DOHH2 (cell line): ENCODE measurements around the gene GPX3.

Source experiments
- H3F3A ChIP-seq: fragments of 200-600 bp; sonication (generic), shearing (Covaris generic); 2 replicates; pipeline ENCODE4 v1.6.0; 2016; ENCODE audit warnings: antibody characterized with exemption, mild to moderate bottlenecking; ENCODE audit not compliant: control insufficient read depth, insufficient read depth
- H3K27ac ChIP-seq: fragments of 200-600 bp; sonication (generic); 2 replicates; pipeline ENCODE4 v1.5.1; 2014; ENCODE audit warnings: low read depth, mild to moderate bottlenecking, low read length, moderate library complexity
- H3K27me3 ChIP-seq: fragments of 200-600 bp; sonication (generic); 2 replicates; pipeline ENCODE4 v1.6.1; 2014; ENCODE audit warnings: mild to moderate bottlenecking, low read length, mixed read lengths; ENCODE audit not compliant: control insufficient read depth
- H3K36me3 ChIP-seq: fragments of 200-600 bp; sonication (generic); 2 replicates; pipeline ENCODE4 v1.6.1; 2014; ENCODE audit warnings: mild to moderate bottlenecking, low read length, moderate library complexity, mixed read lengths; ENCODE audit not compliant: control insufficient read depth
- H3K4me1 ChIP-seq: fragments of 200-600 bp; sonication (generic); 2 replicates; pipeline ENCODE4 v1.6.1; 2014; ENCODE audit warnings: mild to moderate bottlenecking, low read length, mixed read lengths; ENCODE audit not compliant: control insufficient read depth
- H3K4me2 ChIP-seq: fragments of 200-600 bp; sonication (generic); 2 replicates; pipeline ENCODE4 v1.6.0; 2014; ENCODE audit warnings: mild to moderate bottlenecking, low read length, moderate library complexity
- H3K4me3 ChIP-seq: fragments of 200-600 bp; sonication (generic); 2 replicates; pipeline ENCODE4 v1.5.1; 2014; ENCODE audit warnings: mild to moderate bottlenecking, low read length, mixed read lengths
- H3K79me2 ChIP-seq: fragments of 200-600 bp; sonication (generic); 2 replicates; pipeline ENCODE4 v1.6.1; 2014; ENCODE audit warnings: mild to moderate bottlenecking, low read length, mixed read lengths; ENCODE audit not compliant: control insufficient read depth
- H3K9me2 ChIP-seq: fragments of 200-600 bp; sonication (generic); replicated peaks from 2 replicates; pipeline ENCODE4 v1.6.1; 2014; ENCODE audit warnings: mild to moderate bottlenecking, low read length, mixed read lengths; ENCODE audit not compliant: control insufficient read depth
- H3K9me3 ChIP-seq: fragments of 200-600 bp; sonication (generic); 2 replicates; pipeline ENCODE4 v1.6.1; 2014; ENCODE audit warnings: antibody characterized with exemption, low read length, mixed read lengths; ENCODE audit not compliant: control insufficient read depth, insufficient read depth
- H4K20me1 ChIP-seq: fragments of 200-600 bp; sonication (generic); 2 replicates; pipeline ENCODE4 v1.6.0; 2014; ENCODE audit warnings: low read depth, mild to moderate bottlenecking, antibody characterized with exemption, low read length, moderate library complexity; ENCODE audit not compliant: control insufficient read depth, insufficient read depth
- EZH2phosphoT487 ChIP-seq: fragments of 200-600 bp; sonication (generic); IDR thresholded peaks from 2 replicates; pipeline ENCODE4 v1.6.1; 2017; ENCODE audit warnings: borderline replicate concordance, mild to moderate bottlenecking, antibody characterized with exemption, low read length, moderate library complexity, mixed read lengths
- TF ChIP-seq, protein P1 (sequence below): fragments of 200-600 bp; sonication (generic); IDR thresholded peaks from one replicate; pipeline ENCODE4 v1.5.1; 2014; ENCODE audit warnings: antibody characterized with exemption, mild to moderate bottlenecking, low read depth, low read length; ENCODE audit not compliant: poor library complexity, severe bottlenecking

Gene GPX3

DNA sequence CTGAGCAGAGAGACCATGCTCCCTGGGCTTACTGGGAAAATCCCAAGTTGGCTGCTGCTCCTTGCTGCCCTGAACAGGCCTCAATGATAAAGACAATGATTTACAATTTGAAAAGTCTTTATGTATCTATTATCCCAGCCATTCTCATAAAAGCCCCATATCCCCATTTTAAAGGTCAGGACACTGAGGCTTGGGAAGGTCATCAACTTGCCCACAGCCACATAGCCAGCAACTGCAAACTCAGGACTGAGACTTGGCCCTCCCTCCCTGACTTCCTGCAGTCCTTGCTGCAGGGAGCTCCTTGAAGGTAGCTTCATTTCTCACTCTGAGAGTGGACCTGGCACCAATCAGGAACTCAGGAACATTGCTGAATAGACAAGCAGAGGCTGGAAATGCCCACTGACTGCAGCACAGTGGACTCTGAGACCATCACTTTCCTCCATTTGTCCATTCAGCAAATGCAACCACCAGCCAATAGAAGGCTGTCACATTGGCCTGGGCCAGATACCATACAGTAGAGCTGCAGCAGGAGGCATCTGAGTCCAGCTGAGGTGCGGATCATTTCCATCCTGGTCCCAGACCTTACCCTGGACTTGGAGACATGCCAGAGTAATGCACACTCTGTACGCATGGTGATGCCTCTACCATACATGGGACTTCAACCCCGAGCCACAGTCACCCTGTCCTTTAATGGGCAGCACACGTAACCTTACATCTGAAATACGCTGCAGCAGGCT lies 42.2 kb downstream of the GPX3 start:
- Histone ChIP-seq H3K36me3 (peaks cover 82% of the 10 kb centered on the region), H3K4me2 (no peak overlapping the region), H4K20me1 (peaks cover 12% of the 10 kb centered on the region; the same call in 1 of the 2 replicates), H3K27ac (no peak overlapping the region), H3K4me1 (peaks cover 47% of the 10 kb centered on the region), H3K4me3 (no peak overlapping the region), H3K9me2 (no peaks in the 10 kb centered on the region), H3K79me2 (peaks cover 52% of the 10 kb centered on the region), H3F3A (peaks cover 29% of the 10 kb centered on the region), H3K27me3 (no peaks in the 10 kb centered on the region), H3K9me3 (no peaks in the 10 kb centered on the region)
- TF ChIP-seq, protein P1, sequence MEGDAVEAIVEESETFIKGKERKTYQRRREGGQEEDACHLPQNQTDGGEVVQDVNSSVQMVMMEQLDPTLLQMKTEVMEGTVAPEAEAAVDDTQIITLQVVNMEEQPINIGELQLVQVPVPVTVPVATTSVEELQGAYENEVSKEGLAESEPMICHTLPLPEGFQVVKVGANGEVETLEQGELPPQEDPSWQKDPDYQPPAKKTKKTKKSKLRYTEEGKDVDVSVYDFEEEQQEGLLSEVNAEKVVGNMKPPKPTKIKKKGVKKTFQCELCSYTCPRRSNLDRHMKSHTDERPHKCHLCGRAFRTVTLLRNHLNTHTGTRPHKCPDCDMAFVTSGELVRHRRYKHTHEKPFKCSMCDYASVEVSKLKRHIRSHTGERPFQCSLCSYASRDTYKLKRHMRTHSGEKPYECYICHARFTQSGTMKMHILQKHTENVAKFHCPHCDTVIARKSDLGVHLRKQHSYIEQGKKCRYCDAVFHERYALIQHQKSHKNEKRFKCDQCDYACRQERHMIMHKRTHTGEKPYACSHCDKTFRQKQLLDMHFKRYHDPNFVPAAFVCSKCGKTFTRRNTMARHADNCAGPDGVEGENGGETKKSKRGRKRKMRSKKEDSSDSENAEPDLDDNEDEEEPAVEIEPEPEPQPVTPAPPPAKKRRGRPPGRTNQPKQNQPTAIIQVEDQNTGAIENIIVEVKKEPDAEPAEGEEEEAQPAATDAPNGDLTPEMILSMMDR: no peak
- no peak for TF ChIP-seq EZH2phosphoT487

DNA sequence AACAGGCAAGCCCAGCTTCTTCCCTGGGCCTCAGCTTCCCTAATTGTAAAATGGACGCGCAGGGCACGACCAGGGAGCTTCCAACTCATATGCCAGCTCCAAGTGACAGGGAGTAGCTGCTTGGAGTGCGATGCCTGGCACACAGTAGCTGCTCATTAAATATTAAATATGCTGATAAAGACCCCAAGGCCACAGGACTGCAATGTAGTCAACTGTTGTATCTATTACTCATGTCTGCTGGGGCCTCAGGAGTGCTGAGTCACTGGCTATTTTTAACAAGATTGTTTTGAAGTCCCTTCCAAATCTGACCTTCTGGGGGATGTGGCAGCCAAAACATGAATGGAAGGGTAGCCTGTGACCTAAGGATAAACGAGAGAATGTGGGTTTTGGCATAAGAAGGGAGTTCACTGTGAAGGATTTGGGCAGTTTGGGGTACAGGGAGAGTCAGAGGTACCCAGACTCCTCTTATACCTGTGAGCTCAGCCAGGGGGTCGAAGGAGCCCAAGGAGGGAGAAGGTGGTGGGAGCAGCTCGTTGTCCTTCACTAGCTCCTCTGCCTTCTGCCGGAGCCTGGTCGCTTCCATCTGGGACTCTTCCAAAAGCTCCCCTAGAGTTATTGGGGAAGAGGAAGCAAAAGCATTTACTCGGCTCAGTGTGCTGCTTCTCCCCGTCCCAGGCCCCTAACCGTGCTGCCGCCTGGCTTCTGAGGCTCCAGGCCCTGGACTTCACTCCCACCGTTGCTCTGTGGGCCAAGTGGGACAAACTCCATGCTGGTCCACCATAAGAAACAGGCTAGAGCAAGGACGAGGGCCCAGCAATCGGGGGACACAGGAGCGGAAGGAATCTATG lies 43.0 kb downstream of the GPX3 start:
- Histone ChIP-seq H3K36me3 (peaks cover 82% of the 10 kb centered on the region), H3K27ac (no peak overlapping the region)

DNA sequence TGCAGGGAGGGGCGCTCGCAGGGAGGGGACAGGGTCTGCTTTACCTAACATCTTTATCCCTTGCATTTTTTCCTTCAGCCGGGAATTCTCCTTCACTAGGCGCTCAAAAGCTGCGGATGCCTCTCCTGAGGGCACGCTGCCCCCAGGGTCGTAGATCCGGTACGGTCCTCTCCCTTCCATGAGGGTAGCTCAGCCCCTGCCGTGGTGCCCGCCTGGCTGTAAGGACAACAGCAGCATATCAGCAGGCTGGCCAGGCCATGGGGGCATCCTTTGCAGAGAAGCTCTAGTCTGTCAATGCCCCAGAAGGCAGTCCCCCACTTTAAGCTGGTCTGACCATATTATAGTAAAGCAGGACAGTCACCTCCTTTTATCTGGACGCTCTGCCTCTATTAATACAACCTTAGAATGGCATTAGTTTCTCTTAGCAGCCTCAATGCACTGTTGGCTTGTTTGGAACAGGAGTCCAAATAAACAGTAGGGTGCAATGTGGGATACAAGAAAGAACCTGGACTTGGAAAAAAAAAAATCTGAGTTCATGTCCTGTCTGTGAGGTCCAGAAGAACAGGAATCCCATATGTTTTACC lies 44.6 kb downstream of the GPX3 start:
- Histone ChIP-seq H3K79me2 (peaks cover 64% of the 10 kb centered on the region), H3K4me1 (peaks cover 54% of the 10 kb centered on the region), H4K20me1 (peaks cover 30% of the 10 kb centered on the region), H3K4me3 (no peak overlapping the region), H3K9me3 (no peaks in the 10 kb centered on the region), H3K36me3 (peaks cover 75% of the 10 kb centered on the region), H3K27me3 (no peaks in the 10 kb centered on the region), H3K4me2 (no peak overlapping the region), H3K9me2 (no peaks in the 10 kb centered on the region), H3F3A (peaks cover 22% of the 10 kb centered on the region), H3K27ac (no peak overlapping the region)
- no peak for TF ChIP-seq EZH2phosphoT487
- TF ChIP-seq, protein P1: no peak

More for the DNA sequence above, 43.0 kb downstream of the GPX3 start:
- H3F3A ChIP-seq: peaks cover 29% of the 10 kb centered on the region
- peaks cover 54% of the 10 kb centered on the region for H3K4me1 ChIP-seq
- H3K9me3 ChIP-seq: no peaks in the 10 kb centered on the region
- peaks cover 59% of the 10 kb centered on the region for H3K79me2 ChIP-seq
- no peaks in the 10 kb centered on the region for H3K27me3 ChIP-seq
- H3K4me2 ChIP-seq: no peak overlapping the region
- H3K9me2 ChIP-seq: no peaks in the 10 kb centered on the region
- peaks cover 18% of the 10 kb centered on the region; the same call in 1 of the 2 replicates for H4K20me1 ChIP-seq
- TF ChIP-seq, protein P1: no peak
- no peak for TF ChIP-seq EZH2phosphoT487
- H3K4me3 ChIP-seq: no peak overlapping the region
